ENCODE data around the gene NLRP6. TPM values are rescaled to one million over a fixed set of nuclear protein-coding genes. Genes with fewer than 3 reads are reported as not detected.

The NLRP6 gene
- total RNA-seq, 4 donors from 2014 or later = 0.13 to 2.2 (median 0.42) TPM; not detected in 1

- Histone ChIP-seq H3K4me3 (no peak overlapping the region), H3K27me3 (peaks cover 0 to 62% (median 22%) of the 10 kb centered on the region in 4 donors), H3K4me1 (peaks cover 0 to 21% (median 14%) of the 10 kb centered on the region in 4 donors), H3K27ac (replicated peaks in 1 of 4) (peak overlapping the region in 1 of 4 donors; percentile 34), H3K9me3 (no peaks in the 10 kb centered on the region), H3K36me3 (peaks cover 0 to 21% (median 13%) of the 10 kb centered on the region in 4 donors)
- DNase-seq (ENCODE audit: extremely low spot score) = no peak
- intact Hi-C loops (cut with DNase I) = no loop called here
- 57% methylated on average over 16 of the region's 26 CpGs for WGBS
- TF ChIP-seq EP300 (IDR thresholded peaks at IDR 0.05) (no peak), POLR2AphosphoS5 (IDR thresholded peaks at IDR 0.05) (no peak), POLR2A (IDR thresholded peaks at IDR 0.05; ENCODE audit: low read depth) (no peak), CTCF (IDR thresholded peaks at IDR 0.05) (no peak)
Measured at GRCh38 chr11:297586-298405, 19.6 kb downstream of the NLRP6 start.

- peak overlapping the region in 1 of 4 donors; percentile 34 for H3K27ac ChIP-seq (replicated peaks in 1 of 4)
- no peaks in the 10 kb centered on the region for H3K9me3 ChIP-seq
- H3K4me3 ChIP-seq = no peak overlapping the region
- peaks cover 0 to 62% (median 22%) of the 10 kb centered on the region in 4 donors for H3K27me3 ChIP-seq
- TF ChIP-seq CTCF (IDR thresholded peaks at IDR 0.05) (no peak), EP300 (IDR thresholded peaks at IDR 0.05) (no peak), POLR2A (IDR thresholded peaks at IDR 0.05; ENCODE audit: low read depth) (no peak), POLR2AphosphoS5 (IDR thresholded peaks at IDR 0.05) (no peak)
- intact Hi-C loops (cut with DNase I) = no loop called here
- no peak for DNase-seq (ENCODE audit: extremely low spot score)
- peaks cover 0 to 16% (median 10%) of the 10 kb centered on the region in 4 donors for H3K36me3 ChIP-seq
- 61% methylated on average over 3 of the region's 15 CpGs for WGBS
- peaks cover 0 to 21% (median 14%) of the 10 kb centered on the region in 4 donors for H3K4me1 ChIP-seq
Measured at GRCh38 chr11:298406-299065, 20.3 kb downstream of the NLRP6 start.

- Histone ChIP-seq H3K9me3 (no peaks in the 10 kb centered on the region), H3K4me3 (no peak within 1 kb of the TSS), H3K36me3 (peaks cover 0 to 8% (median 3%) of the 10 kb centered on the region in 4 donors), H3K27ac (replicated peaks in 1 of 4) (no peak within 1 kb of the TSS), H3K27me3 (peaks cover 0 to 62% (median 22%) of the 10 kb centered on the region in 4 donors), H3K4me1 (peaks cover 0 to 21% (median 14%) of the 10 kb centered on the region in 4 donors)
- DNase-seq (ENCODE audit: extremely low spot score) = no peak
- 65% methylated on average over 33 of the region's 40 CpGs for WGBS
- intact Hi-C loops (cut with DNase I) = no loop called here
- TF ChIP-seq POLR2AphosphoS5 (IDR thresholded peaks at IDR 0.05) (no peak), POLR2A (IDR thresholded peaks at IDR 0.05; ENCODE audit: low read depth) (no peak), CTCF (IDR thresholded peaks at IDR 0.05) (no peak), EP300 (IDR thresholded peaks at IDR 0.05) (no peak)
Measured at GRCh38 chr11:299081-299891, 21.1 kb downstream of the NLRP6 start, which contains the start of gene IFITM5. TSS of gene IFITM5 (minus strand) at chr11:299526. CDS start at chr11:299490, 36 bp downstream.

GRCh38 chr11:299951-300735 is 21.9 kb downstream of the NLRP6 start:
- Histone ChIP-seq H3K9me3 (no peaks in the 10 kb centered on the region), H3K4me1 (peaks cover 7 to 30% (median 22%) of the 10 kb centered on the region in 4 donors), H3K4me3 (no peak overlapping the region), H3K36me3 (no peaks in the 10 kb centered on the region), H3K27ac (replicated peaks in 1 of 4) (no peak overlapping the region), H3K27me3 (peaks cover 0 to 62% (median 22%) of the 10 kb centered on the region in 4 donors)
- WGBS = 28% methylated on average over 18 of the region's 20 CpGs
- intact Hi-C loops (cut with DNase I) = loop anchor here (5.0 kb wide), 1 partner anchor 152 kb away; the partner anchor contains the start of gene PTDSS2
- TF ChIP-seq EP300 (IDR thresholded peaks at IDR 0.05) = no peak
- TF ChIP-seq POLR2A (IDR thresholded peaks at IDR 0.05; ENCODE audit: low read depth) = no peak
- TF ChIP-seq POLR2AphosphoS5 (IDR thresholded peaks at IDR 0.05) = no peak
- TF ChIP-seq CTCF (IDR thresholded peaks at IDR 0.05) = no peak
- no peak for DNase-seq (ENCODE audit: extremely low spot score)

Measured in esophagus muscularis mucosa (tissue), 4 donors.